ENCODE results near the gene MUC2.

- TF ChIP-seq CTCF (conservative IDR thresholded peaks at IDR 0.05) (no peak), ZFX (IDR thresholded peaks at IDR 0.05) (no peak)
These were observed 11.8 kb downstream of the MUC2 start for GRCh38 chr11:1086171-1087102.

Measured in C4-2B (cell line).